GM18498 (cell line): ENCODE measurements around the gene LRRC36.

Source experiments
- ATAC-seq: cut with Tn5 transposase; IDR thresholded peaks from one replicate; pipeline ENCODE4 v1.9.1; 2021; ENCODE audit warnings: mild to moderate bottlenecking, moderate library complexity; ENCODE audit not compliant: unreplicated experiment

LRRC36 gene, protein sequence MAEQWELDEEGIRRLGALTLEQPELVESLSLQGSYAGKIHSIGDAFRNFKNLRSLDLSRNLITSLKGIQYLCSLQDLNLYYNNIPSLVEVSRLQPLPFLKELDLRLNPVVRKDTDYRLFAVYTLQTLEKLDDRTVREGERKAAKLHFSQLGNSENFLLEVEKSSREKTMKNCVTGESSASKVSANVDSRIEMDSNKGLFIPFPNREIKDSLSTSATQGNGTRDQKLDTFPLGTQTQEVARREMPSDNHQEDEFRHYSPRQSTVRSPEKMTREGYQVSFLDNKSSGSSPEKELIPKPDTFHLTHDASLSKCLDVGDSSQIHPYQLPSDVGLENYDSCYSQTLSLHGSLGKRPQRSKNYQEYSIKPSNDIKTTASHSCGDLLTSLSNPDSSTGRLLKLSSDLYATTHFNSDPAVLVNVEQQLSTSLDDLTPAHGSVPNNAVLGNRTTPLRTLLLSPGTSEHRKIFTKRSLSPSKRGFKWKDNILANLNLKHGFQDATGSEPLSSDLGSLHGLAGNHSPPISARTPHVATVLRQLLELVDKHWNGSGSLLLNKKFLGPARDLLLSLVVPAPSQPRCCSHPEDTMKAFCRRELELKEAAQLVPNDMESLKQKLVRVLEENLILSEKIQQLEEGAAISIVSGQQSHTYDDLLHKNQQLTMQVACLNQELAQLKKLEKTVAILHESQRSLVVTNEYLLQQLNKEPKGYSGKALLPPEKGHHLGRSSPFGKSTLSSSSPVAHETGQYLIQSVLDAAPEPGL

DNA sequence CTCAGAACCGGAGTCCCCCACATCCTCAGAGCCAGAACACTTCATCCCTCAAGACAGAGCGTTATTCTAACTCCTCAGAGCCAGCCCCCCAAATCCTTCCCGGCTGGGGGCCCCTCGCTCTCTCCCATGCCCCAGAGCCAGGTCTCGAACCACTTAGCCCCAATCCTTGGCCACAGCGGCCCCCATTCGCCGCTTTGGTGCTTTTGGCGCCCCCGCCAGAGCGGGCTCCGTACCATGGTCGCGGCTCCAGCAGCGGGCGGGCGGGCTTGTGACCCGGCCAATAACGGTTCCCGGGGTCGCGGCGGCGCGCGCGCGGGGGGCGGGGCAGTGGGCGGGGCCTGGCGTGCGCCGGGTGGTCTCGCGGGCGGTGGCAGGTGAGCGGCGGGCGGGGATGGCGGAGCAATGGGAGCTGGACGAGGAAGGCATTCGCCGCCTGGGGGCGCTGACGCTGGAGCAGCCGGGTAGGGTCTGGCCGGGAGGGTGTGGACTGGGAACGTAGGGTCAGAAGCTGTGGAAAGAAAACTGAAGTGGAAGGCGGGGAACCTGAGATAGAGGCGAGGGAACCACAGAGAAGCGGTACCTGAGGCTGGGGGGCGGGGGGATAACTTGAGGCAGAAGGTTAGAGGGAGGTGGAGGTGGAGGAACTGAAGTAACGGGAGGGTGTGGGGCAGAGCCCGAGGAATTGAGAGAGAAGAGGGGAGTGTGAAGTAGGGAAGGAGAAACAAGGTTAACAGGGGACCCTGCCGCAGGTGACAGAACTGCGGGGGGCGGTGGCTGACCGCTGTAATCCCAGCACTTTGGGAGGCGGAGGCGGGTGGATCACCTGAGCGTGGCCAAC is at the start of gene LRRC36, which contains the start of gene KCTD19:
Gene LRRC36 (plus strand): TSS at position 344 of the 838 bp plus-strand sequence. CDS start 48 bp downstream, at position 392.
Gene KCTD19 (minus strand): TSS at position 270 of the 838 bp plus-strand sequence. CDS start 34 bp downstream, at position 236.
- no peak for ATAC-seq

GRCh38 chr16:67277294-67277998 is 49.2 kb upstream of the LRRC36 start:
- no peak for ATAC-seq

DNA sequence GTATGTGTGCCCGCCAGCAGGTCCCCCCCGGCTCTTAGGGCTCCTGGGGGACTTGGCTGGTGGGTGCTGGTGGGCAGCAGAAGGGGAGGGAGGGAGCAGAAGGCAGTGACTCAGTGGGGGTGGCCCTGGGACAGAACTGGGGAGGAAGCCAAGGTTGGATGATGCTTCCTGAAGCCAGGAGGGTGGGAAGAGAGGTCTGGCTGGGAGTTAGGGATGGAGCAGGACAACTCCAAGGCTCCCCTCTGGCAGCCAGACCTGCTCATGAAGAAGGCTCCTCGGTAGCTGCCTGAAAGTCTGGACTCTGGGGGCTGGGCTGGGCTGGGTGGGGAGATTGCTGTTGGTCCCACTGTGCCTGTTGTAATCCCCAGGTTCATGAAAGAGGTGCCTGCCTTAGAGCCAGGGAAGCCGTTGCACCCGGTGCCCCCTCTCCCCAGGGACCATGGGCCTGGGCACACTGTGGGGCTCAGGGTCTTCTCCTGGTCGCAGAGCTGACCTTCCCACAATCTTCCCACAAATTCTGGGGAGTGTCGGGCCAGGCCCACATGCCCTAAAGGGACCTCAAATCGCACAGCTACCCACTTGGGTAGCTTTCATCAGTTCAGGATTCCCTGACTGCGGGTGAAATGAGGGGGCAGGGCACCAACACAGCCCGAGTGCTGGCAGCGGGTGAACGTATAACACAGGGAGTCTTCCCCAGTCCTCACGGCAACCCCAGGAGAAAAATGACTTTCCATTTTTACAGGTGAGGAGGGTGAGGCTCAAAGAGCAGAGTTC is 48.4 kb upstream of the LRRC36 start:
- no peak for ATAC-seq

GRCh38 chr16:67278773-67279295 is 47.8 kb upstream of the LRRC36 start:
- ATAC-seq: peak; percentile 37

DNA sequence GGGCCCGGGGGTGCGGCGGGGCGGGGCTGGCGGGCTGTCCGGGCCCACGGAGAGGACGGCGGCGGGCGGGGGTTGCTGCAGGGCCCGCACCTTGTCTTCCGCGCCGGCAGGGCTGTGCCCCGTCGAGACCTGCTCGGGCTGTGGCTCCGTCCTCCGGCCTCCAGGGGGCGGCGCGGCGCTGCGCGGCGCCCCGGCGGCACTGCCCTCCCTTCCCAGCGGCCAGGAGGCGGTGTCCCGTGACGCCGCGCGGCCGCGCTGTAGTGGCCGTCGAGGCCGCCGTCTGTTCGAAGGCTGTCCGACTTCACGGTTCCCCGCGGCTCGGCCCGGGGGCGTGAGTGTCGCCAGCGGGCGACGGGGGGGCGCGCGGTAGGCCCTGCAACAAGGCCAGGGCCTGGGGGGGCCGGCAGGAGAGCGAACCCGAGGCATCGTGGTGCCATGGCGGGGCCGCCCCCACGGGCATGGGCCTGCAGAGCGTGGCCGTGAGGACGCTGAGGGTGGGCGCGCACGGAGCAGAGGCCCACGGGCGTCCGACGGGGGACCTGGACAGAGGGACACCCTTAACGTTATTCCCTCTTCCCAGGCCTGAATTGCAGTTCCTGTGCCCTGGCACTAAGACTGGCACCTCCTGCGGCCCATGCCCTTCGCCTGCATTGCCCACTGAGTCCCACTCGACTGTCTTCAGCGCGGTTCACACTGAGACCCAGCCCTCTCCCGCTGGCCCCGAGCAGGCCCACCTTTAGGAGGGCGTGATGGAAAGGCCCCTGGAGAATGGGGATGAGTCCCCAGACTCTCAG is 47.1 kb upstream of the LRRC36 start, which contains the start of gene PLEKHG4:
Gene PLEKHG4 (plus strand): TSS at position 237 of the 794 bp plus-strand sequence. CDS start 513 bp downstream, at position 750.
- ATAC-seq: peak; percentile 90

- ATAC-seq: no peak
Observed at GRCh38 chr16:67280090-67281015, 46.3 kb upstream of the LRRC36 start.

GRCh38 chr16:67281536-67282446 is 44.8 kb upstream of the LRRC36 start:
- ATAC-seq: no peak

DNA sequence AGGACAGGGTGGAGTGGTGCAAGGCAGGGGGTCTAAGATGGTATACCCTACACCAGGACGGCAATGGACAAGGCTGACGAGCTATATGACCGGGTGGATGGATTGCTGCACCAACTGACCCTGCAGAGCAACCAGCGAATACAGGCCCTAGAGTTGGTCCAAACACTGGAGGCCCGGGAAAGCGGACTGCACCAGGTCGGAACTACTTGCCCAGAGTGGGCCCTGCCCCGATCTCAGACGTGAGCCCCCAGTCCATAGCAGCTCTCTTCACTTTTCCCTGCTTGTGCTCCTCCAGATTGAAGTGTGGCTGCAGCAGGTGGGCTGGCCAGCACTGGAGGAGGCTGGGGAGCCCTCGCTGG is 44.2 kb upstream of the LRRC36 start:
- ATAC-seq: no peak

GRCh38 chr16:67283039-67283825 is 43.4 kb upstream of the LRRC36 start:
- no peak for ATAC-seq

DNA sequence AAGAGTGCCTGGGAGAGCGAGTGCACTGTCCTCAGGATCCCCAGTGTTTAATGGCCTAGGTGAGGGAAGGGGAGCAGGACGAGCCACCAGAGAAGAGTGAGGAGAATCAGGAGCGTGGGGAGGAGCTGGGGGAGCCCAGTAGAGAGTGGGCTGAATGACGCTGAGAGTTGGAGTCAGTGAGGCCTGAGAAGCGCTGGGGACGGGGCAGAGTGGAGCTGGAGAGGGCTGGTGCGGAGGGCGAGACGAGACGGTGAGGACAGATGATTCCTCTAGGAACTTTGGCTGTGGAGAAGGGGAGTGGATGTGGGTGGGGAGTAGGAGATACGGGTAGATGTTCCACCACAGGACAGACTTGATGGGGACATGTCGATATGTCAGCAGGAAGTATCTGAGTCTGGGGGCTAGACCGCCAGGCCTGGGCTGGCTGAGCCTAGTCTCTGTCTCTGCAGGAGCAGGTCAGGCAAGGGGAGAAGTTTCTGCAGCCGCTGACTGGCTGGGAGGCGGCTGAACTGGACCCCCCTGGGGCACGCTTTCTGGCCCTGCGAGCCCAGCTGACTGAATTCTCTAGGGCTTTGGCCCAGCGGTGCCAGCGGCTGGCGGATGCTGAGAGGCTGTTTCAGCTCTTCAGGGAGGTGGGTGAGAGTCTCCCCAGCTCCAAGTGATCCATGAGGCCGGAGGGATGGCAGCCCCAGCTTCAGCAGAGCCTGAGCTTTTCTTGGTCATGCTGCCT is 42.6 kb upstream of the LRRC36 start:
- ATAC-seq: no peak

DNA sequence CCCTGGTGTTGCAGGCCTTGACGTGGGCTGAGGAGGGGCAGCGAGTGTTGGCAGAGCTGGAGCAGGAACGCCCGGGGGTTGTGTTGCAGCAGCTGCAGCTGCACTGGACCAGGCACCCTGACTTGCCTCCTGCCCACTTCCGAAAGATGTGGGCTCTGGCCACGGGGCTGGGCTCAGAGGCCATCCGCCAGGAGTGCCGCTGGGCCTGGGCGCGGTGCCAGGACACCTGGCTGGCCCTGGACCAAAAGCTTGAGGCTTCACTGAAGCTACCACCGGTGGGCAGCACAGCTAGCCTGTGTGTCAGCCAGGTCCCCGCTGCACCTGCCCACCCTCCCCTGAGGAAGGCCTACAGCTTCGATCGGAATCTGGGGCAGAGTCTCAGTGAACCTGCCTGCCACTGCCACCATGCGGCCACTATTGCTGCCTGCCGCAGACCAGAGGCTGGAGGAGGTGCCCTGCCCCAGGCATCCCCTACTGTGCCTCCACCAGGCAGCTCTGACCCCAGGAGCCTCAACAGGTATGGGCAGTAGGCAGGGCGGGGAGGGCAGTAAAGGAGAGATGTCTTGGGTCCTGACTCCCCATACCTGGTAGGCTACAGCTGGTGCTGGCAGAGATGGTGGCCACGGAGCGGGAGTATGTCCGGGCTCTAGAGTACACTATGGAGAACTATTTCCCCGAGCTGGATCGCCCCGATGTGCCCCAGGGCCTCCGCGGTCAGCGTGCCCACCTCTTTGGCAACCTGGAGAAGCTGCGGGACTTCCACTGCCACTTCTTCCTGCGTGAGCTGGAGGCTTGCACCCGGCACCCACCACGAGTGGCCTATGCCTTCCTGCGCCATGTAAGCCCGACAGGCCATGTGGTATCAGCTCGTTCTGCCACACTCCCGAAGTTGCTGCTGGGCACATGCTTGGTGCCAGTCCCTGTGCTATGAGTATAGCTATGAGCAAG is 41.6 kb upstream of the LRRC36 start:
- no peak for ATAC-seq

DNA sequence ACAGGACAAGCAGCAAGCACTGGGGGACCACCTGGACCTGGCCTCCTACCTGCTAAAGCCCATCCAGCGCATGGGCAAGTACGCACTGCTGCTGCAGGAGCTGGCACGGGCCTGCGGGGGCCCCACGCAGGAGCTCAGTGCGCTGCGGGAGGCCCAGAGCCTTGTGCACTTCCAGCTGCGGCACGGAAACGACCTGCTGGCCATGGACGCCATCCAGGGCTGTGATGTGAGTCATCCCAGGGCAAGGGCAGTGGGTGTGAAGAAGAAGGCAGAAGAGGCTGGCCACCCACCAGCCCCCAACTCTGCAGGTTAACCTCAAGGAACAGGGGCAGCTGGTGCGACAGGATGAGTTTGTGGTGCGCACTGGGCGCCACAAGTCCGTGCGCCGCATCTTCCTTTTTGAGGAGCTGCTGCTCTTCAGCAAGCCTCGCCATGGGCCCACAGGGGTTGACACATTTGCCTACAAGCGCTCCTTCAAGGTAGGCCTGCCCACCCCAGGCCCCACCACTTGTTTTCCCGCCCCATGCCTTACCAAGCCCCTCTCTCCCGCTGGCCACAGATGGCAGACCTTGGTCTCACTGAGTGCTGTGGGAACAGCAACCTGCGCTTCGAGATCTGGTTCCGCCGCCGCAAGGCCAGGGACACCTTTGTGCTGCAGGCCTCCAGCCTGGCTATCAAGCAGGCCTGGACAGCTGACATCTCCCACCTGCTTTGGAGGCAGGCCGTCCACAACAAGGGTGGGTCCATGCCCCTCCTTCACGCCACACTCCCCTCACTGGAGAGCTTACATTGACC is 40.0 kb upstream of the LRRC36 start:
- no peak for ATAC-seq

DNA sequence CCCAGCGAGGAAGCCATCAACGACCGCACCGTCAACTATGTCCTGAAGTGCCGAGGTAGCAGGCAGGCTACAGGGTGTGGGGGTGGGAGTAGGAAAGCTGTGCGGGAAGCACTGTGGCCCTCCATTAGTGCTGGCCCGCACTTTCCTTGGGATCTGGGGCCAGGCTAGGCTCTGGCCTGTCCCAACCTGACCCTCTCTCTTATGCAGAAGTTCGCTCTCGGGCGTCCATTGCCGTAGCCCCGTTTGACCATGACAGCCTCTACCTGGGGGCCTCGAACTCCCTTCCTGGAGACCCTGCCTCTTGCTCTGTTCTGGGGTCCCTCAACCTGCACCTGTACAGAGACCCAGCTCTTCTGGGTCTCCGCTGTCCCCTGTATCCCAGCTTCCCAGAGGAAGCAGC is 38.7 kb upstream of the LRRC36 start:
- no peak for ATAC-seq
